ENCODE measurements around the gene SKIC2. TPM values are rescaled to one million over a fixed set of nuclear protein-coding genes. Genes with fewer than 3 reads are reported as not detected.
"Not testable (repeated sequence)": the region's sequence is repeated elsewhere in the genome, so short reads cannot be mapped to it uniquely, and the experiment has no call there.

The SKIC2 gene
- total and polyA plus RNA-seq, 2 donors (not counting 1 experiment from before 2014, with no cell fraction given): 21.6 to 58.0 TPM

- H3K9me3 ChIP-seq (ENCODE audit: control insufficient read depth, insufficient read depth, low read depth, low read length): no peaks in the 10 kb centered on the region
- DNase-seq (ENCODE audit: low read depth in 2 of 2): peak; percentile 25 to 68
- H3K4me1 ChIP-seq (ENCODE audit: control insufficient read depth, extremely low read depth, insufficient read depth, low read length): peaks cover 18% of the 10 kb centered on the region
- no peaks in the 10 kb centered on the region for H3K27me3 ChIP-seq (ENCODE audit: control insufficient read depth, insufficient read depth, low read length)
- peak overlapping the region; percentile 100 for H3K27ac ChIP-seq (ENCODE audit: insufficient read depth, low read length)
- H3K79me2 ChIP-seq (ENCODE audit: control insufficient read depth, insufficient read depth, low read length): peaks cover 33% of the 10 kb centered on the region
- H3K4me2 ChIP-seq (ENCODE audit: extremely low read depth, insufficient read depth, low read length): peak overlapping the region; percentile 91
- TF ChIP-seq CTCF (conservative IDR thresholded peaks at IDR 0.05 in 1 of 2, IDR thresholded peaks at IDR 0.05 in 1 of 2; ENCODE audit: low read depth in 1 of 2, low read length in 2 of 2) (no peak), EZH2 (IDR thresholded peaks at IDR 0.05; ENCODE audit: low read length, missing control alignments) (no peak)
- H4K20me1 ChIP-seq (ENCODE audit: control insufficient read depth, extremely low read depth, insufficient read depth, low read length): no peaks in the 10 kb centered on the region
- H2AFZ ChIP-seq (ENCODE audit: low read length): peak overlapping the region; percentile 66
- H3K4me3 ChIP-seq (replicated peaks in 1 of 4; ENCODE audit: control extremely low read depth in 1 of 4, insufficient read depth in 1 of 4, low read depth in 3 of 4, low read length in 4 of 4): peak overlapping the region; percentile 84 to 97 (median 94)
- peak overlapping the region; percentile 98 for H3K9ac ChIP-seq (ENCODE audit: insufficient read depth, low read length)
- H3K36me3 ChIP-seq (ENCODE audit: control insufficient read depth, insufficient read depth, low read length): peaks cover 21% of the 10 kb centered on the region
Measured at GRCh38 chr6:31972709-31973350, 13.9 kb downstream of the SKIC2 start.

- H3K4me1 ChIP-seq (ENCODE audit: control insufficient read depth, extremely low read depth, insufficient read depth, low read length); H3K9me3 ChIP-seq (ENCODE audit: control insufficient read depth, insufficient read depth, low read depth, low read length); H2AFZ ChIP-seq (ENCODE audit: low read length); H4K20me1 ChIP-seq (ENCODE audit: control insufficient read depth, extremely low read depth, insufficient read depth, low read length); H3K4me2 ChIP-seq (ENCODE audit: extremely low read depth, insufficient read depth, low read length); H3K27ac ChIP-seq (ENCODE audit: insufficient read depth, low read length); DNase-seq (ENCODE audit: low read depth in 2 of 2); H3K4me3 ChIP-seq (replicated peaks in 1 of 4; ENCODE audit: control extremely low read depth in 1 of 4, insufficient read depth in 1 of 4, low read depth in 3 of 4, low read length in 4 of 4); H3K9ac ChIP-seq (ENCODE audit: insufficient read depth, low read length); H3K36me3 ChIP-seq (ENCODE audit: control insufficient read depth, insufficient read depth, low read length); H3K27me3 ChIP-seq (ENCODE audit: control insufficient read depth, insufficient read depth, low read length): not testable (repeated sequence)
- peaks cover 21% of the 10 kb centered on the region for H3K79me2 ChIP-seq (ENCODE audit: control insufficient read depth, insufficient read depth, low read length)
Measured at GRCh38 chr6:31976065-31976464, 17.1 kb downstream of the SKIC2 start.

GRCh38 chr6:31977816-31978431 is 18.9 kb downstream of the SKIC2 start:
- H3K9ac ChIP-seq (ENCODE audit: insufficient read depth, low read length): no peak overlapping the region
- H3K4me3 ChIP-seq (replicated peaks in 1 of 4; ENCODE audit: control extremely low read depth in 1 of 4, insufficient read depth in 1 of 4, low read depth in 3 of 4, low read length in 4 of 4): no peak overlapping the region
- DNase-seq (ENCODE audit: low read depth in 2 of 2): no peak
- peaks cover 10% of the 10 kb centered on the region for H3K79me2 ChIP-seq (ENCODE audit: control insufficient read depth, insufficient read depth, low read length)
- H3K4me1 ChIP-seq (ENCODE audit: control insufficient read depth, extremely low read depth, insufficient read depth, low read length): peaks cover 6% of the 10 kb centered on the region
- no peaks in the 10 kb centered on the region for H4K20me1 ChIP-seq (ENCODE audit: control insufficient read depth, extremely low read depth, insufficient read depth, low read length)
- peaks cover 2% of the 10 kb centered on the region for H3K36me3 ChIP-seq (ENCODE audit: control insufficient read depth, insufficient read depth, low read length)
- no peak overlapping the region for H3K27ac ChIP-seq (ENCODE audit: insufficient read depth, low read length)
- TF ChIP-seq CTCF (conservative IDR thresholded peaks at IDR 0.05 in 1 of 2, IDR thresholded peaks at IDR 0.05 in 1 of 2; ENCODE audit: low read depth in 1 of 2, low read length in 2 of 2): no peak
- TF ChIP-seq EZH2 (IDR thresholded peaks at IDR 0.05; ENCODE audit: low read length, missing control alignments): no peak
- no peaks in the 10 kb centered on the region for H3K9me3 ChIP-seq (ENCODE audit: control insufficient read depth, insufficient read depth, low read depth, low read length)
- H3K27me3 ChIP-seq (ENCODE audit: control insufficient read depth, insufficient read depth, low read length): no peaks in the 10 kb centered on the region
- H3K4me2 ChIP-seq (ENCODE audit: extremely low read depth, insufficient read depth, low read length): no peak overlapping the region
- no peak overlapping the region for H2AFZ ChIP-seq (ENCODE audit: low read length)

Measured in fibroblast of lung (primary cell).